Measurements from ENCODE around the gene C6orf132. TPM values are rescaled to one million over a fixed set of nuclear protein-coding genes. Genes with fewer than 3 reads are reported as not detected.

C6orf132 gene
- total and polyA plus RNA-seq, 8 donors: 27.4 to 99.2 (median 73.3) TPM

- Histone ChIP-seq H3K4me1 (peaks cover 28 to 52% (median 49%) of the 10 kb centered on the region in 4 donors), H3K4me3 (peak overlapping the region in 1 of 4 donors; percentile 20)
- peak; percentile 81 to 89 for DNase-seq
These were observed 5.1 kb downstream of the C6orf132 start for GRCh38 chr6:42137194-42137753.

GRCh38 chr6:42136508-42137193 lies 5.8 kb downstream of the C6orf132 start:
- 22 to 43% (median 36%) methylated on average over 14 of the region's 14 CpGs for WGBS, 5 donors
- H3K36me3 ChIP-seq: peaks cover 0 to 10% (median 0%) of the 10 kb centered on the region in 4 donors
- H3K4me3 ChIP-seq: peak overlapping the region in 3 of 4 donors; percentile 17 to 20 (median 19)
- H3K4me1 ChIP-seq: peaks cover 28 to 50% (median 44%) of the 10 kb centered on the region in 4 donors
- H3K9me3 ChIP-seq: no peaks in the 10 kb centered on the region
- peak overlapping the region; percentile 87 to 98 (median 89) for H3K27ac ChIP-seq
- TF ChIP-seq EP300 (IDR thresholded peaks at IDR 0.05): no peak
- peak in 1 of 3 donors; percentile 13 for TF ChIP-seq POLR2AphosphoS5 (IDR thresholded peaks at IDR 0.05)
- DNase-seq: peak; percentile 28 to 84
- H3K27me3 ChIP-seq: peaks cover 0 to 6% (median 1%) of the 10 kb centered on the region in 3 donors
- intact Hi-C loops (cut with DNase I; ENCODE audit: low total_unique reads): no loop called here

More at GRCh38 chr6:42137194-42137753, 5.1 kb downstream of the C6orf132 start:
- Histone ChIP-seq H3K27me3 (peaks cover 0 to 12% (median 7%) of the 10 kb centered on the region in 3 donors), H3K9me3 (no peaks in the 10 kb centered on the region), H3K36me3 (peaks cover 0 to 10% (median 0%) of the 10 kb centered on the region in 4 donors), H3K27ac (peak overlapping the region; percentile 87 to 98 (median 89))
- 28 to 60% (median 48%) methylated on average over 7 of the region's 7 CpGs for WGBS, 5 donors
- intact Hi-C loops (cut with DNase I; ENCODE audit: low total_unique reads): no loop called here
- TF ChIP-seq POLR2A (IDR thresholded peaks at IDR 0.05): no peak
- peak in 2 of 3 donors; percentile 68 to 80 for TF ChIP-seq POLR2AphosphoS5 (IDR thresholded peaks at IDR 0.05)
- no peak for TF ChIP-seq EP300 (IDR thresholded peaks at IDR 0.05)

DNA sequence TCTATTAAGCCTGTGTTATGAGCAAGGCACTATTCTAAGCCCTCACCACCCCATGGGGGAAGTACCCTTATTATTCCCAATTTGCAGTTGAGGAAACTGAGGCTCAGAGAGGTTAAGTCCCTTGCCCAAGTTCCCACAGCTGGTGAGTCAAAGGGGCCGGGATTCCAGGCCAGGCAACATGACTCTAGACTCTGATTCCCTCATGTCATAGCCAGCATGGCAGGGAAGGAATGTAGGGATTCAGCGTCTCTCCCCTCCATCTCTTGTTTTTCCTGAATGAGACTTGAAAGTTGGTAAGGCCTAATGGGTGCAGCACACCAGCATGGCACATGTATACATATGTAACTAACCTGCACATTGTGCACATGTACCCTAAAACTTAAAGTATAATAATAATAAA lies 6.7 kb downstream of the C6orf132 start:
- H3K36me3 ChIP-seq: peaks cover 0 to 10% (median 0%) of the 10 kb centered on the region in 4 donors
- no peak overlapping the region for H3K4me3 ChIP-seq
- no peak for TF ChIP-seq POLR2AphosphoS5 (IDR thresholded peaks at IDR 0.05)
- TF ChIP-seq, protein P1, sequence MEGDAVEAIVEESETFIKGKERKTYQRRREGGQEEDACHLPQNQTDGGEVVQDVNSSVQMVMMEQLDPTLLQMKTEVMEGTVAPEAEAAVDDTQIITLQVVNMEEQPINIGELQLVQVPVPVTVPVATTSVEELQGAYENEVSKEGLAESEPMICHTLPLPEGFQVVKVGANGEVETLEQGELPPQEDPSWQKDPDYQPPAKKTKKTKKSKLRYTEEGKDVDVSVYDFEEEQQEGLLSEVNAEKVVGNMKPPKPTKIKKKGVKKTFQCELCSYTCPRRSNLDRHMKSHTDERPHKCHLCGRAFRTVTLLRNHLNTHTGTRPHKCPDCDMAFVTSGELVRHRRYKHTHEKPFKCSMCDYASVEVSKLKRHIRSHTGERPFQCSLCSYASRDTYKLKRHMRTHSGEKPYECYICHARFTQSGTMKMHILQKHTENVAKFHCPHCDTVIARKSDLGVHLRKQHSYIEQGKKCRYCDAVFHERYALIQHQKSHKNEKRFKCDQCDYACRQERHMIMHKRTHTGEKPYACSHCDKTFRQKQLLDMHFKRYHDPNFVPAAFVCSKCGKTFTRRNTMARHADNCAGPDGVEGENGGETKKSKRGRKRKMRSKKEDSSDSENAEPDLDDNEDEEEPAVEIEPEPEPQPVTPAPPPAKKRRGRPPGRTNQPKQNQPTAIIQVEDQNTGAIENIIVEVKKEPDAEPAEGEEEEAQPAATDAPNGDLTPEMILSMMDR (IDR thresholded peaks at IDR 0.05): no peak
- no peak for TF ChIP-seq EP300 (IDR thresholded peaks at IDR 0.05)
- no peak for TF ChIP-seq POLR2A (IDR thresholded peaks at IDR 0.05)
- H3K27me3 ChIP-seq: no peaks in the 10 kb centered on the region
- H3K4me1 ChIP-seq: peaks cover 28 to 59% (median 47%) of the 10 kb centered on the region in 4 donors
- H3K27ac ChIP-seq: peak overlapping the region; percentile 65 to 98 (median 88)
- intact Hi-C loops (cut with DNase I; ENCODE audit: low total_unique reads): no loop called here
- DNase-seq: no peak
- 53 to 78% (median 74%) methylated on average over 2 of the region's 2 CpGs for WGBS, 5 donors
- H3K9me3 ChIP-seq: no peaks in the 10 kb centered on the region

GRCh38 chr6:42135161-42135560 lies 7.3 kb downstream of the C6orf132 start:
- Histone ChIP-seq H3K36me3 (peaks cover 0 to 10% (median 0%) of the 10 kb centered on the region in 4 donors), H3K9me3 (no peaks in the 10 kb centered on the region), H3K27ac (peak overlapping the region; percentile 25 to 98 (median 88)), H3K27me3 (no peaks in the 10 kb centered on the region), H3K4me3 (no peak overlapping the region), H3K4me1 (peaks cover 32 to 57% (median 49%) of the 10 kb centered on the region in 4 donors)
- TF ChIP-seq POLR2AphosphoS5 (IDR thresholded peaks at IDR 0.05) (no peak), POLR2A (IDR thresholded peaks at IDR 0.05) (no peak), EP300 (IDR thresholded peaks at IDR 0.05) (no peak)
- TF ChIP-seq, protein P1 (IDR thresholded peaks at IDR 0.05): no peak
- DNase-seq: no peak
- intact Hi-C loops (cut with DNase I; ENCODE audit: low total_unique reads): no loop called here
- 68 to 83% (median 74%) methylated on average over 11 to 12 of the region's 12 CpGs for WGBS, 5 donors

DNA sequence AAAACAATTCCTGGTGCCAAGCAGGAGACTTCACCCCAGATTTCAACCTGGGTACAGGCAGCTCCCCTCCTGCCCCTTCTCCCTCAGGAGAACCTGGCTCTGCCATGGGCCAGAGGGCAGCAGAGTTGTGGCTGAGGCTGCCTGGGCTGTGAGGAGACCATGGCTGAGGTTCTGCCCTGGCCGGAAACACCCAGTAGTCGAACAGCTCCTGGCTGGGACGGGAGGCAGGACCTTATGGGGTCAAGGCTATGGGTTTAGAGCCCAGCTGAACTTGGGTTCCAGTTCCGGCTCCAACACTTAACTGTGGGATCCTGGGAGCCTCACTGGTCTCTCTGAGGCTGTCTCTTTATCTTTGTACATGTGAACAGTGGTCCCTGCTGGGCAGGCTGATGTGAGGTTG lies 8.5 kb downstream of the C6orf132 start:
- DNase-seq: no peak
- Histone ChIP-seq H3K27ac (peak overlapping the region; percentile 28 to 53 (median 48)), H3K36me3 (peaks cover 0 to 10% (median 1%) of the 10 kb centered on the region in 4 donors), H3K9me3 (no peaks in the 10 kb centered on the region), H3K27me3 (no peaks in the 10 kb centered on the region), H3K4me3 (no peak overlapping the region), H3K4me1 (peaks cover 37 to 61% (median 52%) of the 10 kb centered on the region in 4 donors)
- TF ChIP-seq POLR2AphosphoS5 (IDR thresholded peaks at IDR 0.05) (no peak), POLR2A (IDR thresholded peaks at IDR 0.05) (no peak)
- TF ChIP-seq, protein P1 (IDR thresholded peaks at IDR 0.05): no peak
- 49 to 79% (median 56%) methylated on average over 4 of the region's 4 CpGs for WGBS, 5 donors
- intact Hi-C loops (cut with DNase I; ENCODE audit: low total_unique reads): no loop called here
